22Rv1 (cell line): ENCODE measurements around the gene ALKBH5.

Experiments used
- H3K27ac ChIP-seq: fragments of 450-650 bp; 2 replicates; pipeline ENCODE4 v1.5.1; 2017
- CTCF ChIP-seq: fragments of 450-650 bp; IDR thresholded peaks from 2 replicates; pipeline ENCODE4 v1.5.1; 2017; ENCODE audit warnings: mild to moderate bottlenecking
- ZFX ChIP-seq: fragments of 450-650 bp; IDR thresholded peaks from 2 replicates; pipeline ENCODE4 v1.6.1; 2017; ENCODE audit warnings: antibody characterized with exemption, borderline replicate concordance

Gene ALKBH5

GRCh38 chr17:18146980-18147379 lies 36.6 kb upstream of the ALKBH5 start:
- no peak for TF ChIP-seq ZFX
- no peak for TF ChIP-seq CTCF
- no peak overlapping the region for H3K27ac ChIP-seq

- no peak overlapping the region for H3K27ac ChIP-seq
- no peak for TF ChIP-seq ZFX
- no peak for TF ChIP-seq CTCF
These were observed 35.0 kb upstream of the ALKBH5 start for GRCh38 chr17:18148586-18148985.

- H3K27ac ChIP-seq: no peak overlapping the region
- TF ChIP-seq ZFX (no peak), CTCF (no peak)
These were observed 32.3 kb upstream of the ALKBH5 start for GRCh38 chr17:18151290-18151689.

GRCh38 chr17:18155179-18155578 lies 28.4 kb upstream of the ALKBH5 start:
- H3K27ac ChIP-seq: no peak overlapping the region
- no peak for TF ChIP-seq CTCF

GRCh38 chr17:18156171-18156975 lies 27.3 kb upstream of the ALKBH5 start:
- no peak overlapping the region for H3K27ac ChIP-seq
- TF ChIP-seq ZFX: no peak
- peak; percentile 19 for TF ChIP-seq CTCF

GRCh38 chr17:18156976-18157280 lies 26.7 kb upstream of the ALKBH5 start:
- H3K27ac ChIP-seq: no peak overlapping the region
- TF ChIP-seq ZFX (no peak), CTCF (no peak)

- no peak for TF ChIP-seq CTCF
- no peak for TF ChIP-seq ZFX
- no peak overlapping the region for H3K27ac ChIP-seq
These were observed 26.2 kb upstream of the ALKBH5 start for GRCh38 chr17:18157354-18157985.
